H9 (cell line): ENCODE measurements around the gene GCLC. TPM values are rescaled to one million over a fixed set of nuclear protein-coding genes. Genes with fewer than 3 reads are reported as not detected.

Source experiments
- DNase-seq: peaks from one replicate; pipeline ENCODE4 v3.0.0-alpha.2; 2017
- H2AFZ ChIP-seq: one replicate; pipeline ENCODE4 v1.6.1; 2013; ENCODE audit warnings: mild to moderate bottlenecking, low read length, control low read depth, moderate library complexity
- H2AK5ac ChIP-seq: 2 replicates; pipeline ENCODE4 v1.6.1; 2013; ENCODE audit warnings: low read length, control low read depth, mixed read lengths; ENCODE audit not compliant: insufficient read length
- H2BK120ac ChIP-seq: one replicate; pipeline ENCODE4 v1.6.1; 2013; ENCODE audit warnings: low read depth, mild to moderate bottlenecking, low read length, control low read depth, inconsistent platforms; ENCODE audit not compliant: poor library complexity, severe bottlenecking
- H2BK12ac ChIP-seq: 2 replicates; pipeline ENCODE4 v1.6.1; 2013; ENCODE audit warnings: low read length, control low read depth, mixed read lengths, low read depth; ENCODE audit not compliant: insufficient read length
- H2BK15ac ChIP-seq: 2 replicates; pipeline ENCODE4 v1.6.1; 2013; ENCODE audit warnings: low read depth, low read length, control low read depth
- H2BK20ac ChIP-seq: one replicate; pipeline ENCODE4 v1.6.1; 2013; ENCODE audit warnings: low read depth, mild to moderate bottlenecking, low read length, control low read depth, inconsistent platforms; ENCODE audit not compliant: poor library complexity, severe bottlenecking
- H2BK5ac ChIP-seq: 2 replicates; pipeline ENCODE4 v1.6.1; 2013; ENCODE audit warnings: low read length, control low read depth, mixed read lengths; ENCODE audit not compliant: insufficient read length
- H3K14ac ChIP-seq: 2 replicates; pipeline ENCODE4 v1.6.1; 2013; ENCODE audit warnings: low read length, control low read depth; ENCODE audit not compliant: insufficient read depth
- H3K18ac ChIP-seq: 2 replicates; pipeline ENCODE4 v1.6.1; 2013; ENCODE audit warnings: low read depth, mild to moderate bottlenecking, mixed read lengths, low read length, control low read depth; ENCODE audit not compliant: insufficient read length
- H3K23ac ChIP-seq: 2 replicates; pipeline ENCODE4 v1.6.1; 2013; ENCODE audit warnings: low read length, control low read depth, mixed read lengths, low read depth; ENCODE audit not compliant: insufficient read length
- H3K23me2 ChIP-seq: 2 replicates; pipeline ENCODE4 v1.6.1; 2013; ENCODE audit warnings: low read depth, mild to moderate bottlenecking, mixed read lengths, low read length, control low read depth; ENCODE audit not compliant: insufficient read length, poor library complexity, severe bottlenecking
- H3K27ac ChIP-seq: 2 replicates; pipeline ENCODE4 v1.5.1; 2013; ENCODE audit warnings: low read length, control low read depth, mixed read lengths, low read depth; ENCODE audit not compliant: insufficient read length
- H3K27me3 ChIP-seq: 2 replicates; pipeline ENCODE4 v1.6.1; 2013; ENCODE audit warnings: low read length, control low read depth, inconsistent platforms; ENCODE audit not compliant: insufficient read depth
- H3K4ac ChIP-seq: 2 replicates; pipeline ENCODE4 v1.6.1; 2013; ENCODE audit warnings: low read depth, mild to moderate bottlenecking, control low read depth, inconsistent platforms, low read length, moderate library complexity
- H3K4me1 ChIP-seq: 2 replicates; pipeline ENCODE4 v1.6.1; 2013; ENCODE audit warnings: low read length, control low read depth, inconsistent platforms; ENCODE audit not compliant: insufficient read depth
- H3K4me2 ChIP-seq: 2 replicates; pipeline ENCODE4 v1.6.1; 2013; ENCODE audit warnings: low read length, control low read depth, mixed read lengths; ENCODE audit not compliant: insufficient read length, insufficient read depth
- H3K56ac ChIP-seq: 2 replicates; pipeline ENCODE4 v1.6.1; 2013; ENCODE audit warnings: low read depth, mild to moderate bottlenecking, mixed read lengths, low read length, control low read depth; ENCODE audit not compliant: insufficient read length
- H3K79me1 ChIP-seq: 2 replicates; pipeline ENCODE4 v1.6.1; 2013; ENCODE audit warnings: low read depth, mild to moderate bottlenecking, moderate library complexity, low read length, control low read depth, inconsistent platforms; ENCODE audit not compliant: insufficient read depth, poor library complexity, severe bottlenecking
- H3K79me2 ChIP-seq: 2 replicates; pipeline ENCODE4 v1.6.1; 2013; ENCODE audit warnings: low read length, control low read depth, inconsistent platforms; ENCODE audit not compliant: insufficient read depth
- H3K9ac ChIP-seq: 2 replicates; pipeline ENCODE4 v1.6.1; 2013; ENCODE audit warnings: low read length, control low read depth, mixed read lengths; ENCODE audit not compliant: insufficient read length; ENCODE audit errors: extremely low read depth
- H3K9me3 ChIP-seq: one replicate; pipeline ENCODE4 v1.6.1; 2013; ENCODE audit warnings: low read depth, low read length, inconsistent platforms; ENCODE audit not compliant: control insufficient read depth
- H3T11ph ChIP-seq: one replicate; pipeline ENCODE4 v1.6.1; 2013; ENCODE audit warnings: mild to moderate bottlenecking, low read length, control low read depth, inconsistent platforms
- H4K20me1 ChIP-seq: one replicate; pipeline ENCODE4 v1.6.1; 2013; ENCODE audit not compliant: control insufficient read depth, insufficient read length, insufficient read depth
- H4K5ac ChIP-seq: 2 replicates; pipeline ENCODE4 v1.6.1; 2013; ENCODE audit warnings: low read depth, mild to moderate bottlenecking, mixed read lengths, low read length, control low read depth; ENCODE audit not compliant: insufficient read length
- H4K8ac ChIP-seq: replicated peaks from 2 replicates; pipeline ENCODE4 v1.6.1; 2013; ENCODE audit warnings: low read length, control low read depth, mixed read lengths, low read depth; ENCODE audit not compliant: insufficient read length
- H4K91ac ChIP-seq: 2 replicates; pipeline ENCODE4 v1.6.1; 2013; ENCODE audit warnings: low read depth, mild to moderate bottlenecking, moderate library complexity, mixed read lengths, low read length, control low read depth; ENCODE audit not compliant: insufficient read length
- H3K27ac Mint-ChIP-seq, 3 experiments: 2 replicates in 2 of 3; 3 replicates in 1 of 3; pipeline ENCODE4 v1.8.0; 2020 to 2021; ENCODE audit warnings: mixed read lengths in 3 of 3, mild to moderate bottlenecking in 1 of 3, moderate library complexity in 1 of 3
- H3K27me3 Mint-ChIP-seq: 2 replicates; pipeline ENCODE4 v1.8.0; 2021; ENCODE audit warnings: low read depth, mild to moderate bottlenecking, moderate library complexity, mixed read lengths
- H3K36me3 Mint-ChIP-seq, 3 experiments: 2 replicates in 2 of 3; 3 replicates in 1 of 3; pipeline ENCODE4 v1.8.0; 2020 to 2021; ENCODE audit warnings: low read depth in 3 of 3, mixed read lengths in 3 of 3; ENCODE audit not compliant: insufficient read depth in 1 of 3
- H3K4me1 Mint-ChIP-seq, 2 experiments: 2 replicates each; pipeline ENCODE4 v1.8.0; 2020; ENCODE audit warnings: mixed read lengths in 2 of 2
- H3K4me3 Mint-ChIP-seq, 2 experiments: 2 replicates in 1 of 2; 3 replicates in 1 of 2; pipeline ENCODE4 v1.8.0; 2020 to 2021; ENCODE audit warnings: mild to moderate bottlenecking in 2 of 2, mixed read lengths in 2 of 2, moderate library complexity in 1 of 2
- H3K9me3 Mint-ChIP-seq, 2 experiments: 2 replicates in 1 of 2; 3 replicates in 1 of 2; pipeline ENCODE4 v1.8.0; 2020; ENCODE audit warnings: mild to moderate bottlenecking in 2 of 2, mixed read lengths in 2 of 2, moderate library complexity in 1 of 2
- WGBS: extraction: QIAGEN DNeasy Blood & Tissue Kit; methylation state at CpG from one replicate; pipeline ENCODE4 v1.1.7; 2013; ENCODE audit warnings: missing lambda C conversion rate, low lambda C conversion rate, mixed read lengths; ENCODE audit not compliant: insufficient read length; ENCODE audit errors: extremely low coverage; 5-methylcytosine and 5-hydroxymethylcytosine counted together
- total RNA-seq: library from RNA; stranded (reverse); gene quantifications from 2 replicates; pipeline ENCODE4 v1.2.1, GENCODE V29; 2021
- TF ChIP-seq, protein P1 (sequence below): fragments of 200-600 bp; sonication (generic); conservative IDR thresholded peaks from 3 replicates; pipeline ENCODE4 v1.8.0; 2021; ENCODE audit warnings: antibody characterized with exemption, mild to moderate bottlenecking

GCLC gene
- total RNA-seq, 1 experiment from 2014 or later, result 55.5 TPM

DNA sequence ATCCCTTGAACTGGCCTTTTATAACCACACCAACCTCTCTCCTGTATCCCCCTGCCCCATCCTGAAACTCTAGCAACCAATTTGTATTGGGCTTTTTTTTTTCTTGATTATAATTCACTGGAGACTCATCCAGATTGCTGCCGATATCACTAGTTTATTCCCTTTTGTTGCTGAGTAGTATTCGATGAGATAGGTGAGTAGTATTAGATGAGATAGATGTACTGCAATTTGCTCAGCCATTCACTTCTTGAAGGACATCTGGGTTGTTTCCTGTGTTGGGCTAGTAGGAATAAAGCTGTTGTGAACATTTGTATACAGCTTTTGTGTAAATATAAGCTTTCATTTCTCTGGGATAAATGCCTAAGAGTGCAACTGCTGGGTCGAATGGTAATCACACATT lies 58.2 kb downstream of the GCLC start:
- Mint-ChIP-seq H3K36me3 (no peaks in the 10 kb centered on the region; a peak in 1 of 7 replicates), H3K4me1 (peaks cover 0 to 3% of the 10 kb centered on the region in 2 experiments; a peak in 1 of 4 replicates), H3K9me3 (peaks cover 3 to 4% of the 10 kb centered on the region in 2 experiments; a peak in 3 of 5 replicates), H3K4me3 (no peak overlapping the region), H3K27ac (no peak overlapping the region), H3K27me3 (peaks cover 9% of the 10 kb centered on the region)
- H4K20me1 ChIP-seq, result no peaks in the 10 kb centered on the region
- no peak for DNase-seq
- H3K4ac ChIP-seq, result no peak overlapping the region
- H2AFZ ChIP-seq, result no peak overlapping the region
- no peak overlapping the region for H2BK15ac ChIP-seq
- H3K4me2 ChIP-seq, result no peak overlapping the region
- no peaks in the 10 kb centered on the region for H3K79me2 ChIP-seq
- H3K27me3 ChIP-seq, result no peaks in the 10 kb centered on the region
- WGBS, result no CpG with 5 or more reads among the region's 3 CpGs
- H4K5ac ChIP-seq, result no peak overlapping the region
- H3K23ac ChIP-seq, result no peak overlapping the region
- H3K18ac ChIP-seq, result no peak overlapping the region
- H4K91ac ChIP-seq, result no peak overlapping the region
- no peak overlapping the region for H4K8ac ChIP-seq
- H3K23me2 ChIP-seq, result no peaks in the 10 kb centered on the region
- H2BK12ac ChIP-seq, result no peak overlapping the region
- H2BK120ac ChIP-seq, result no peak overlapping the region
- no peak overlapping the region for H3T11ph ChIP-seq
- H3K14ac ChIP-seq, result no peak overlapping the region
- H3K4me1 ChIP-seq, result no peaks in the 10 kb centered on the region
- H2BK5ac ChIP-seq, result no peak overlapping the region
- no peak overlapping the region for H3K56ac ChIP-seq
- no peaks in the 10 kb centered on the region for H3K79me1 ChIP-seq
- no peaks in the 10 kb centered on the region for H3K9me3 ChIP-seq
- no peak overlapping the region for H2AK5ac ChIP-seq
- no peak overlapping the region for H3K9ac ChIP-seq
- H2BK20ac ChIP-seq, result no peak overlapping the region
- TF ChIP-seq, protein P1, sequence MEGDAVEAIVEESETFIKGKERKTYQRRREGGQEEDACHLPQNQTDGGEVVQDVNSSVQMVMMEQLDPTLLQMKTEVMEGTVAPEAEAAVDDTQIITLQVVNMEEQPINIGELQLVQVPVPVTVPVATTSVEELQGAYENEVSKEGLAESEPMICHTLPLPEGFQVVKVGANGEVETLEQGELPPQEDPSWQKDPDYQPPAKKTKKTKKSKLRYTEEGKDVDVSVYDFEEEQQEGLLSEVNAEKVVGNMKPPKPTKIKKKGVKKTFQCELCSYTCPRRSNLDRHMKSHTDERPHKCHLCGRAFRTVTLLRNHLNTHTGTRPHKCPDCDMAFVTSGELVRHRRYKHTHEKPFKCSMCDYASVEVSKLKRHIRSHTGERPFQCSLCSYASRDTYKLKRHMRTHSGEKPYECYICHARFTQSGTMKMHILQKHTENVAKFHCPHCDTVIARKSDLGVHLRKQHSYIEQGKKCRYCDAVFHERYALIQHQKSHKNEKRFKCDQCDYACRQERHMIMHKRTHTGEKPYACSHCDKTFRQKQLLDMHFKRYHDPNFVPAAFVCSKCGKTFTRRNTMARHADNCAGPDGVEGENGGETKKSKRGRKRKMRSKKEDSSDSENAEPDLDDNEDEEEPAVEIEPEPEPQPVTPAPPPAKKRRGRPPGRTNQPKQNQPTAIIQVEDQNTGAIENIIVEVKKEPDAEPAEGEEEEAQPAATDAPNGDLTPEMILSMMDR, result no peak
- no peak overlapping the region for H3K27ac ChIP-seq
